ENCODE data around the gene DHX57. TPM values are rescaled to one million over a fixed set of nuclear protein-coding genes. Genes with fewer than 3 reads are reported as not detected.
A peak's percentile ranks its signal among the peaks of the same experiment; 100 is the strongest.
"Not testable (repeated sequence)": the region's sequence is repeated elsewhere in the genome, so short reads cannot be mapped to it uniquely, and the experiment has no call there.

DHX57 gene
- polyA plus RNA-seq, 6 donors from 2014 or later: 7.2 to 13.2 (median 9.9) TPM

GRCh38 chr2:38778687-38779082, 97.0 kb downstream of the DHX57 start:
- peaks cover 8 to 12% of the 10 kb centered on the region in 2 donors for H3K36me3 Mint-ChIP-seq
- peaks cover 3 to 21% (median 18%) of the 10 kb centered on the region in 3 donors for H3K27me3 Mint-ChIP-seq
- no peaks in the 10 kb centered on the region for H3K9me3 Mint-ChIP-seq
- ATAC-seq (ENCODE audit: low read depth in 2 of 2) (no peak), DNase-seq (no peak)
- H3K4me3 Mint-ChIP-seq: peak overlapping the region; percentile 94 to 100 (median 98)
- H3K4me1 Mint-ChIP-seq: peaks cover 11 to 20% (median 13%) of the 10 kb centered on the region in 3 donors
- peak overlapping the region; percentile 94 to 98 (median 98) for H3K27ac Mint-ChIP-seq

- Mint-ChIP-seq H3K9me3 (no peaks in the 10 kb centered on the region), H3K36me3 (peaks cover 0 to 5% of the 10 kb centered on the region in 2 donors), H3K27me3 (peaks cover 3 to 21% (median 18%) of the 10 kb centered on the region in 3 donors), H3K27ac (no peak overlapping the region), H3K4me3 (peak overlapping the region in 7 of 8 donors; percentile 33 to 81 (median 41)), H3K4me1 (peaks cover 11 to 15% (median 11%) of the 10 kb centered on the region in 3 donors)
- DNase-seq (no peak), ATAC-seq (ENCODE audit: low read depth in 2 of 2) (no peak)
Measured at GRCh38 chr2:38776531-38776930, 99.2 kb downstream of the DHX57 start.

- DNase-seq (no peak), ATAC-seq (ENCODE audit: low read depth in 2 of 2) (no peak)
- no peaks in the 10 kb centered on the region for H3K36me3 Mint-ChIP-seq
- H3K27me3 Mint-ChIP-seq: peaks cover 3 to 21% (median 18%) of the 10 kb centered on the region in 3 donors
- no peaks in the 10 kb centered on the region for H3K9me3 Mint-ChIP-seq
- peak overlapping the region in 4 of 8 donors; percentile 33 to 81 (median 51) for H3K4me3 Mint-ChIP-seq
- no peak overlapping the region for H3K27ac Mint-ChIP-seq
- peaks cover 11 to 12% (median 11%) of the 10 kb centered on the region in 3 donors for H3K4me1 Mint-ChIP-seq
Measured at GRCh38 chr2:38775921-38776225, 99.9 kb downstream of the DHX57 start.

GRCh38 chr2:38775097-38775920, 100.4 kb downstream of the DHX57 start:
- ATAC-seq (ENCODE audit: low read depth in 2 of 2) (no peak), DNase-seq (no peak)
- no peak overlapping the region for H3K27ac Mint-ChIP-seq
- H3K4me1 Mint-ChIP-seq: peaks cover 11 to 12% (median 11%) of the 10 kb centered on the region in 3 donors
- no peaks in the 10 kb centered on the region for H3K9me3 Mint-ChIP-seq
- no peaks in the 10 kb centered on the region for H3K36me3 Mint-ChIP-seq
- peaks cover 3 to 21% (median 18%) of the 10 kb centered on the region in 3 donors for H3K27me3 Mint-ChIP-seq
- peak overlapping the region in 3 of 8 donors; percentile 63 to 81 (median 75) for H3K4me3 Mint-ChIP-seq

GRCh38 chr2:38771632-38772031, 104.1 kb downstream of the DHX57 start:
- ATAC-seq (ENCODE audit: low read depth in 2 of 2) (no peak), DNase-seq (no peak)
- peak overlapping the region in 1 of 6 donors; percentile 49 for H3K27ac Mint-ChIP-seq
- no peaks in the 10 kb centered on the region for H3K36me3 Mint-ChIP-seq
- H3K27me3 Mint-ChIP-seq: peaks cover 0 to 15% (median 14%) of the 10 kb centered on the region in 3 donors
- H3K4me3 Mint-ChIP-seq: peak overlapping the region in 1 of 8 donors; percentile 68
- no peaks in the 10 kb centered on the region for H3K4me1 Mint-ChIP-seq
- no peaks in the 10 kb centered on the region for H3K9me3 Mint-ChIP-seq

GRCh38 chr2:38765551-38765950, 110.2 kb downstream of the DHX57 start:
- Mint-ChIP-seq H3K4me1 (no peaks in the 10 kb centered on the region), H3K9me3 (no peaks in the 10 kb centered on the region), H3K27ac (no peak overlapping the region), H3K27me3 (no peaks in the 10 kb centered on the region), H3K4me3 (no peak overlapping the region), H3K36me3 (no peaks in the 10 kb centered on the region)
- no peak for DNase-seq
- ATAC-seq (ENCODE audit: low read depth in 2 of 2): no peak

- ATAC-seq (ENCODE audit: low read depth in 2 of 2) (no peak), DNase-seq (no peak)
- no peaks in the 10 kb centered on the region for H3K27me3 Mint-ChIP-seq
- H3K27ac Mint-ChIP-seq: no peak overlapping the region
- H3K4me3 Mint-ChIP-seq: no peak overlapping the region
- H3K9me3 Mint-ChIP-seq: no peaks in the 10 kb centered on the region
- H3K36me3 Mint-ChIP-seq: no peaks in the 10 kb centered on the region
- H3K4me1 Mint-ChIP-seq: no peaks in the 10 kb centered on the region
Measured at GRCh38 chr2:38765149-38765548, 110.6 kb downstream of the DHX57 start.

- no peaks in the 10 kb centered on the region for H3K9me3 Mint-ChIP-seq
- H3K27ac Mint-ChIP-seq: no peak overlapping the region
- no peaks in the 10 kb centered on the region for H3K27me3 Mint-ChIP-seq
- ATAC-seq (ENCODE audit: low read depth in 2 of 2): no peak
- H3K4me3 Mint-ChIP-seq: no peak overlapping the region
- H3K4me1 Mint-ChIP-seq: no peaks in the 10 kb centered on the region
- DNase-seq: no peak
- H3K36me3 Mint-ChIP-seq: no peaks in the 10 kb centered on the region
Measured at GRCh38 chr2:38763728-38764127, 112.0 kb downstream of the DHX57 start.

GRCh38 chr2:38763228-38763627, 112.5 kb downstream of the DHX57 start:
- no peaks in the 10 kb centered on the region for H3K36me3 Mint-ChIP-seq
- DNase-seq: no peak
- no peaks in the 10 kb centered on the region for H3K27me3 Mint-ChIP-seq
- no peak overlapping the region for H3K27ac Mint-ChIP-seq
- H3K4me1 Mint-ChIP-seq: no peaks in the 10 kb centered on the region
- no peak overlapping the region for H3K4me3 Mint-ChIP-seq
- no peaks in the 10 kb centered on the region for H3K9me3 Mint-ChIP-seq
- ATAC-seq (ENCODE audit: low read depth in 2 of 2): no peak

GRCh38 chr2:38755891-38756290, 119.8 kb downstream of the DHX57 start:
- DNase-seq; H3K9me3 Mint-ChIP-seq; H3K36me3 Mint-ChIP-seq; ATAC-seq (ENCODE audit: low read depth in 2 of 2); H3K27ac Mint-ChIP-seq; H3K27me3 Mint-ChIP-seq: not testable (repeated sequence)
- H3K4me3 Mint-ChIP-seq: peak overlapping the region in 1 of 8 donors; percentile 51
- H3K4me1 Mint-ChIP-seq: peaks cover 13 to 23% (median 13%) of the 10 kb centered on the region in 3 donors

GRCh38 chr2:38754506-38754905, 121.2 kb downstream of the DHX57 start:
- Mint-ChIP-seq H3K4me1 (peaks cover 20 to 28% (median 20%) of the 10 kb centered on the region in 3 donors), H3K9me3 (peaks cover 0 to 3% (median 0%) of the 10 kb centered on the region in 7 donors), H3K27ac (peak overlapping the region in 3 of 6 donors; percentile 41 to 81 (median 77)), H3K27me3 (no peaks in the 10 kb centered on the region), H3K36me3 (peaks cover 13 to 18% of the 10 kb centered on the region in 2 donors), H3K4me3 (peak overlapping the region; percentile 67 to 90 (median 82))
- no peak for ATAC-seq (ENCODE audit: low read depth in 2 of 2)
- DNase-seq: no peak

- H3K36me3 Mint-ChIP-seq: peaks cover 13 to 21% of the 10 kb centered on the region in 2 donors
- H3K9me3 Mint-ChIP-seq: peaks cover 0 to 3% (median 0%) of the 10 kb centered on the region in 7 donors
- ATAC-seq (ENCODE audit: low read depth in 2 of 2) (no peak), DNase-seq (no peak)
- H3K27ac Mint-ChIP-seq: peak overlapping the region in 4 of 6 donors; percentile 37 to 74 (median 48)
- H3K27me3 Mint-ChIP-seq: no peaks in the 10 kb centered on the region
- peak overlapping the region in 7 of 8 donors; percentile 22 to 77 (median 67) for H3K4me3 Mint-ChIP-seq
- H3K4me1 Mint-ChIP-seq: peaks cover 21 to 31% (median 23%) of the 10 kb centered on the region in 3 donors
Measured at GRCh38 chr2:38754049-38754448, 121.7 kb downstream of the DHX57 start.

- ATAC-seq (ENCODE audit: low read depth in 2 of 2) (peak; percentile 26), DNase-seq (no peak)
- Mint-ChIP-seq H3K27me3 (no peaks in the 10 kb centered on the region), H3K4me3 (peak overlapping the region; percentile 94 to 100 (median 99)), H3K27ac (peak overlapping the region; percentile 99 to 100 (median 100)), H3K9me3 (peaks cover 0 to 3% (median 0%) of the 10 kb centered on the region in 7 donors), H3K36me3 (peaks cover 30 to 37% of the 10 kb centered on the region in 2 donors), H3K4me1 (peaks cover 27 to 52% (median 43%) of the 10 kb centered on the region in 3 donors)
Measured at GRCh38 chr2:38751596-38752410, 123.9 kb downstream of the DHX57 start.

Data from naive B cell (primary cell).